Measurements from ENCODE around the gene KIF5A. TPM values are rescaled to one million over a fixed set of nuclear protein-coding genes. Genes with fewer than 3 reads are reported as not detected.
"Not testable (repeated sequence)": the region's sequence is repeated elsewhere in the genome, so short reads cannot be mapped to it uniquely, and the experiment has no call there.

The KIF5A gene
- total RNA-seq, 4 donors from 2014 or later = 0.35 to 2.5 (median 1.4) TPM

- DNase-seq = no peak
- no peaks in the 10 kb centered on the region for H3K36me3 ChIP-seq
- H3K4me1 ChIP-seq = no peaks in the 10 kb centered on the region
- TF ChIP-seq POLR2A (IDR thresholded peaks at IDR 0.05) = no peak
- no peaks in the 10 kb centered on the region for H3K27me3 ChIP-seq
- no peak overlapping the region for H3K4me3 ChIP-seq
- H3K27ac ChIP-seq = no peak overlapping the region
- no peaks in the 10 kb centered on the region for H3K9me3 ChIP-seq
Observed at GRCh38 chr12:57558864-57559263, 9.0 kb downstream of the KIF5A start.

- H3K4me1 ChIP-seq = no peaks in the 10 kb centered on the region
- TF ChIP-seq CTCF (IDR thresholded peaks at IDR 0.05) (no peak), POLR2A (IDR thresholded peaks at IDR 0.05) (no peak)
- no peaks in the 10 kb centered on the region for H3K27me3 ChIP-seq
- H3K9me3 ChIP-seq = no peaks in the 10 kb centered on the region
- H3K4me3 ChIP-seq = no peak overlapping the region
- H3K27ac ChIP-seq = no peak overlapping the region
- no peaks in the 10 kb centered on the region for H3K36me3 ChIP-seq
- DNase-seq = no peak
Observed at GRCh38 chr12:57560516-57560915, 10.7 kb downstream of the KIF5A start.

GRCh38 chr12:57561117-57561516 is 11.3 kb downstream of the KIF5A start:
- not testable (repeated sequence) for H3K27me3 ChIP-seq, H3K36me3 ChIP-seq, H3K4me3 ChIP-seq, H3K27ac ChIP-seq, DNase-seq, H3K9me3 ChIP-seq, H3K4me1 ChIP-seq

GRCh38 chr12:57563358-57563757 is 13.5 kb downstream of the KIF5A start:
- Histone ChIP-seq H3K27ac (no peak overlapping the region), H3K4me1 (no peaks in the 10 kb centered on the region), H3K4me3 (no peak overlapping the region), H3K9me3 (no peaks in the 10 kb centered on the region), H3K36me3 (no peaks in the 10 kb centered on the region), H3K27me3 (no peaks in the 10 kb centered on the region)
- TF ChIP-seq POLR2A (IDR thresholded peaks at IDR 0.05) = no peak
- no peak for DNase-seq

GRCh38 chr12:57564178-57564740 is 14.4 kb downstream of the KIF5A start:
- no peak for DNase-seq
- Histone ChIP-seq H3K4me1 (no peaks in the 10 kb centered on the region), H3K36me3 (no peaks in the 10 kb centered on the region), H3K27ac (no peak overlapping the region), H3K9me3 (no peaks in the 10 kb centered on the region), H3K4me3 (no peak overlapping the region), H3K27me3 (no peaks in the 10 kb centered on the region)
- TF ChIP-seq POLR2A (IDR thresholded peaks at IDR 0.05) = no peak
- TF ChIP-seq CTCF (IDR thresholded peaks at IDR 0.05) = no peak

GRCh38 chr12:57568838-57569237 is 19.0 kb downstream of the KIF5A start:
- TF ChIP-seq POLR2A (IDR thresholded peaks at IDR 0.05) (no peak), CTCF (IDR thresholded peaks at IDR 0.05) (no peak)

GRCh38 chr12:57569858-57570257 is 20.0 kb downstream of the KIF5A start:
- no peak overlapping the region for H3K27ac ChIP-seq
- DNase-seq = no peak
- H3K9me3 ChIP-seq = no peaks in the 10 kb centered on the region
- no peaks in the 10 kb centered on the region for H3K36me3 ChIP-seq
- no peaks in the 10 kb centered on the region for H3K4me1 ChIP-seq
- H3K4me3 ChIP-seq = no peak overlapping the region
- H3K27me3 ChIP-seq = no peaks in the 10 kb centered on the region
- no peak for TF ChIP-seq POLR2A (IDR thresholded peaks at IDR 0.05)
- TF ChIP-seq CTCF (IDR thresholded peaks at IDR 0.05) = no peak

More at GRCh38 chr12:57568838-57569237, 19.0 kb downstream of the KIF5A start:
- Histone ChIP-seq H3K4me1 (no peaks in the 10 kb centered on the region), H3K27ac (no peak overlapping the region), H3K27me3 (no peaks in the 10 kb centered on the region), H3K4me3 (no peak overlapping the region), H3K9me3 (no peaks in the 10 kb centered on the region), H3K36me3 (no peaks in the 10 kb centered on the region)
- no peak for DNase-seq

GRCh38 chr12:57570438-57570837 is 20.6 kb downstream of the KIF5A start:
- not testable (repeated sequence) for H3K27ac ChIP-seq

More at GRCh38 chr12:57570438-57570837, 20.6 kb downstream of the KIF5A start:
- not testable (repeated sequence) for H3K9me3 ChIP-seq, DNase-seq, H3K4me3 ChIP-seq, H3K4me1 ChIP-seq, H3K27me3 ChIP-seq, H3K36me3 ChIP-seq

Data from Peyer's patch (tissue), 4 donors.